GM19397 (cell line): ENCODE measurements around the gene ZBTB33.

Experiments
- ATAC-seq: cut with Tn5 transposase; IDR thresholded peaks from one replicate; pipeline ENCODE4 v1.9.1; 2021; ENCODE audit warnings: mild to moderate bottlenecking, moderate library complexity; ENCODE audit not compliant: unreplicated experiment

ZBTB33 gene

GRCh38 chrX:120250522-120251271 is at the start of gene ZBTB33:
Gene ZBTB33 (plus strand): TSS chrX:120250812. CDS start chrX:120253416, 2,604 bp downstream.
- peak; percentile 100 for ATAC-seq

- no peak for ATAC-seq
These were observed 49.8 kb upstream of the ZBTB33 start for GRCh38 chrX:120200851-120201250.

GRCh38 chrX:120205816-120206753 is 44.5 kb upstream of the ZBTB33 start:
- no peak for ATAC-seq

- ATAC-seq, result no peak
These were observed 43.5 kb upstream of the ZBTB33 start for GRCh38 chrX:120207009-120207605.

- ATAC-seq, result peak; percentile 66
These were observed 37.0 kb upstream of the ZBTB33 start for GRCh38 chrX:120213438-120214265.

GRCh38 chrX:120223374-120223773 is 27.2 kb upstream of the ZBTB33 start:
- no peak for ATAC-seq

GRCh38 chrX:120224388-120224787 is 26.2 kb upstream of the ZBTB33 start:
- ATAC-seq, result no peak

- ATAC-seq, result no peak
These were observed 22.3 kb upstream of the ZBTB33 start for GRCh38 chrX:120228187-120228908.

- ATAC-seq, result no peak
These were observed 15.3 kb upstream of the ZBTB33 start for GRCh38 chrX:120235284-120235683.

GRCh38 chrX:120236687-120237479 is 13.7 kb upstream of the ZBTB33 start:
- ATAC-seq, result no peak

- no peak for ATAC-seq
These were observed 11.7 kb upstream of the ZBTB33 start for GRCh38 chrX:120238933-120239332.

GRCh38 chrX:120242813-120243212 is 7.8 kb upstream of the ZBTB33 start:
- ATAC-seq, result no peak

GRCh38 chrX:120244395-120244734 is 6.2 kb upstream of the ZBTB33 start:
- ATAC-seq, result no peak

- ATAC-seq, result peak; percentile 82
These were observed 5.7 kb upstream of the ZBTB33 start for GRCh38 chrX:120244735-120245498.

- no peak for ATAC-seq
These were observed 929 bp downstream of the ZBTB33 start for GRCh38 chrX:120251471-120252011.

- no peak for ATAC-seq
These were observed 3.2 kb downstream of the ZBTB33 start for GRCh38 chrX:120253784-120254183.

- ATAC-seq, result no peak
These were observed 9.8 kb downstream of the ZBTB33 start for GRCh38 chrX:120260369-120260768.
